Measurements from ENCODE around the gene CABP2.

GRCh38 chr11:67497656-67498291, 25.5 kb downstream of the CABP2 start:
- no peak for TF ChIP-seq CTCF (IDR thresholded peaks at IDR 0.05; ENCODE audit: low read depth, low read length, poor library complexity, severe bottlenecking)
- TF ChIP-seq EZH2phosphoT487 (IDR thresholded peaks at IDR 0.05; ENCODE audit: borderline replicate concordance, low read length) = no peak
